DOHH2 (cell line): ENCODE measurements around the gene SAE1.

Experiments used
- H3F3A ChIP-seq: fragments of 200-600 bp; sonication (generic), shearing (Covaris generic); 2 replicates; pipeline ENCODE4 v1.6.0; 2016; ENCODE audit warnings: antibody characterized with exemption, mild to moderate bottlenecking; ENCODE audit not compliant: control insufficient read depth, insufficient read depth
- H3K27ac ChIP-seq: fragments of 200-600 bp; sonication (generic); 2 replicates; pipeline ENCODE4 v1.5.1; 2014; ENCODE audit warnings: low read depth, mild to moderate bottlenecking, low read length, moderate library complexity
- H3K27me3 ChIP-seq: fragments of 200-600 bp; sonication (generic); 2 replicates; pipeline ENCODE4 v1.6.1; 2014; ENCODE audit warnings: mild to moderate bottlenecking, low read length, mixed read lengths; ENCODE audit not compliant: control insufficient read depth
- H3K36me3 ChIP-seq: fragments of 200-600 bp; sonication (generic); 2 replicates; pipeline ENCODE4 v1.6.1; 2014; ENCODE audit warnings: mild to moderate bottlenecking, low read length, moderate library complexity, mixed read lengths; ENCODE audit not compliant: control insufficient read depth
- H3K4me1 ChIP-seq: fragments of 200-600 bp; sonication (generic); 2 replicates; pipeline ENCODE4 v1.6.1; 2014; ENCODE audit warnings: mild to moderate bottlenecking, low read length, mixed read lengths; ENCODE audit not compliant: control insufficient read depth
- H3K4me2 ChIP-seq: fragments of 200-600 bp; sonication (generic); 2 replicates; pipeline ENCODE4 v1.6.0; 2014; ENCODE audit warnings: mild to moderate bottlenecking, low read length, moderate library complexity
- H3K4me3 ChIP-seq: fragments of 200-600 bp; sonication (generic); 2 replicates; pipeline ENCODE4 v1.5.1; 2014; ENCODE audit warnings: mild to moderate bottlenecking, low read length, mixed read lengths
- H3K79me2 ChIP-seq: fragments of 200-600 bp; sonication (generic); 2 replicates; pipeline ENCODE4 v1.6.1; 2014; ENCODE audit warnings: mild to moderate bottlenecking, low read length, mixed read lengths; ENCODE audit not compliant: control insufficient read depth
- H3K9me2 ChIP-seq: fragments of 200-600 bp; sonication (generic); replicated peaks from 2 replicates; pipeline ENCODE4 v1.6.1; 2014; ENCODE audit warnings: mild to moderate bottlenecking, low read length, mixed read lengths; ENCODE audit not compliant: control insufficient read depth
- H3K9me3 ChIP-seq: fragments of 200-600 bp; sonication (generic); 2 replicates; pipeline ENCODE4 v1.6.1; 2014; ENCODE audit warnings: antibody characterized with exemption, low read length, mixed read lengths; ENCODE audit not compliant: control insufficient read depth, insufficient read depth
- H4K20me1 ChIP-seq: fragments of 200-600 bp; sonication (generic); 2 replicates; pipeline ENCODE4 v1.6.0; 2014; ENCODE audit warnings: low read depth, mild to moderate bottlenecking, antibody characterized with exemption, low read length, moderate library complexity; ENCODE audit not compliant: control insufficient read depth, insufficient read depth
- EZH2phosphoT487 ChIP-seq: fragments of 200-600 bp; sonication (generic); IDR thresholded peaks from 2 replicates; pipeline ENCODE4 v1.6.1; 2017; ENCODE audit warnings: borderline replicate concordance, mild to moderate bottlenecking, antibody characterized with exemption, low read length, moderate library complexity, mixed read lengths
- TF ChIP-seq, protein P1 (sequence below): fragments of 200-600 bp; sonication (generic); IDR thresholded peaks from one replicate; pipeline ENCODE4 v1.5.1; 2014; ENCODE audit warnings: antibody characterized with exemption, mild to moderate bottlenecking, low read depth, low read length; ENCODE audit not compliant: poor library complexity, severe bottlenecking

The SAE1 gene

GRCh38 chr19:47143322-47144073 is 12.9 kb downstream of the SAE1 start:
- H3K9me2 ChIP-seq = no peaks in the 10 kb centered on the region
- H3K27me3 ChIP-seq = no peaks in the 10 kb centered on the region
- H3K36me3 ChIP-seq = peaks cover 81% of the 10 kb centered on the region
- no peaks in the 10 kb centered on the region for H3K9me3 ChIP-seq
- H3K4me1 ChIP-seq = no peaks in the 10 kb centered on the region
- no peak overlapping the region for H3K4me3 ChIP-seq
- peaks cover 97% of the 10 kb centered on the region for H3K79me2 ChIP-seq
- TF ChIP-seq EZH2phosphoT487 = no peak
- TF ChIP-seq, protein P1, sequence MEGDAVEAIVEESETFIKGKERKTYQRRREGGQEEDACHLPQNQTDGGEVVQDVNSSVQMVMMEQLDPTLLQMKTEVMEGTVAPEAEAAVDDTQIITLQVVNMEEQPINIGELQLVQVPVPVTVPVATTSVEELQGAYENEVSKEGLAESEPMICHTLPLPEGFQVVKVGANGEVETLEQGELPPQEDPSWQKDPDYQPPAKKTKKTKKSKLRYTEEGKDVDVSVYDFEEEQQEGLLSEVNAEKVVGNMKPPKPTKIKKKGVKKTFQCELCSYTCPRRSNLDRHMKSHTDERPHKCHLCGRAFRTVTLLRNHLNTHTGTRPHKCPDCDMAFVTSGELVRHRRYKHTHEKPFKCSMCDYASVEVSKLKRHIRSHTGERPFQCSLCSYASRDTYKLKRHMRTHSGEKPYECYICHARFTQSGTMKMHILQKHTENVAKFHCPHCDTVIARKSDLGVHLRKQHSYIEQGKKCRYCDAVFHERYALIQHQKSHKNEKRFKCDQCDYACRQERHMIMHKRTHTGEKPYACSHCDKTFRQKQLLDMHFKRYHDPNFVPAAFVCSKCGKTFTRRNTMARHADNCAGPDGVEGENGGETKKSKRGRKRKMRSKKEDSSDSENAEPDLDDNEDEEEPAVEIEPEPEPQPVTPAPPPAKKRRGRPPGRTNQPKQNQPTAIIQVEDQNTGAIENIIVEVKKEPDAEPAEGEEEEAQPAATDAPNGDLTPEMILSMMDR = no peak
- no peak overlapping the region for H3K27ac ChIP-seq
- peaks cover 4% of the 10 kb centered on the region for H3F3A ChIP-seq
- no peak overlapping the region for H3K4me2 ChIP-seq
- peaks cover 12% of the 10 kb centered on the region for H4K20me1 ChIP-seq

DNA sequence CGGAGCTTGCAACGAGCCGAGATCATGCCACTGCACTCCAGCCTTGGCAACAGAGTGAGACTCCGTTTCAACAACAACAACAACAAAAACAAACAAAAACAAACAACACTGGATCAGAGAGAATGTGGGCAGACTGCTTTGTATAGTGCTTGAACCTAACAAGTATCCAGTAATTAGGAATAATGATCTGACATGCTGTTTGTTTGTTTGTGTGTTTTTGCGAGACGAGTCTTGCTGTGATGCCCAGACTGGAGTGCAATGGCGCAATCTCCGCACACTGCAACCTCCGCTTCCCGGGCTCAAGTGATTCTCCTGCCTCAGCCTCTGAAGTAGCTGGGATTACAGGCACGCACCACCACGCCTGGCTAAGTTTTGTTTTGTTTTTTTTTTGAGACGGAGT is 14.0 kb downstream of the SAE1 start:
- Histone ChIP-seq H4K20me1 (peaks cover 8% of the 10 kb centered on the region; the same call in 1 of the 2 replicates), H3K4me2 (no peak overlapping the region), H3K4me3 (no peak overlapping the region), H3K9me2 (no peaks in the 10 kb centered on the region), H3K4me1 (no peaks in the 10 kb centered on the region), H3F3A (peaks cover 4% of the 10 kb centered on the region), H3K27ac (no peak overlapping the region), H3K9me3 (no peaks in the 10 kb centered on the region), H3K79me2 (peaks cover 97% of the 10 kb centered on the region), H3K27me3 (no peaks in the 10 kb centered on the region), H3K36me3 (peaks cover 83% of the 10 kb centered on the region)
- no peak for TF ChIP-seq EZH2phosphoT487
- TF ChIP-seq, protein P1 = no peak

GRCh38 chr19:47145639-47146486 is 15.2 kb downstream of the SAE1 start:
- TF ChIP-seq, protein P1 = no peak
- no peak for TF ChIP-seq EZH2phosphoT487
- Histone ChIP-seq H3F3A (peaks cover 4% of the 10 kb centered on the region), H3K4me2 (no peak overlapping the region), H3K9me3 (no peaks in the 10 kb centered on the region), H3K36me3 (peaks cover 92% of the 10 kb centered on the region), H3K79me2 (peaks cover 96% of the 10 kb centered on the region), H3K27me3 (no peaks in the 10 kb centered on the region), H3K4me1 (no peaks in the 10 kb centered on the region), H4K20me1 (peaks cover 8% of the 10 kb centered on the region; the same call in 1 of the 2 replicates), H3K4me3 (no peak overlapping the region), H3K27ac (no peak overlapping the region), H3K9me2 (no peaks in the 10 kb centered on the region)
